Adrenal gland (tissue), 5 donors: ENCODE data around the gene VBP1.

Source experiments
- CTCF ChIP-seq, 6 experiments: fragments of 450-650 bp in 4 of 6; fragments of 200-600 bp in 2 of 6; sonication (generic) in 1 of 6; IDR thresholded peaks; 1 replicate in 5 of 6; 2 replicates in 1 of 6; pipeline versions ENCODE4 v1.5.1 to v1.8.0; 2016 to 2021; ENCODE audit warnings: antibody characterized with exemption in 6 of 6, mild to moderate bottlenecking in 2 of 6, moderate library complexity in 1 of 6
- POLR2A ChIP-seq, 2 donors: fragments of 450-650 bp; IDR thresholded peaks; one replicate each; pipeline ENCODE4 v1.6.1; 2017; ENCODE audit warnings: antibody characterized with exemption in 2 of 2, mild to moderate bottlenecking in 2 of 2, moderate library complexity in 1 of 2
- donor health status: DM: no; HTN: no; CAD: no.

GRCh38 chrX:155270969-155271368 lies 54.7 kb downstream of the VBP1 start:
- TF ChIP-seq CTCF (IDR thresholded peaks at IDR 0.05) (no peak), POLR2A (IDR thresholded peaks at IDR 0.05) (no peak)
